HEK293T (cell line): ENCODE measurements around the gene EML6.

Source experiments
- CTCF ChIA-PET: fragments of 350-600 bp; formaldehyde crosslinking; extraction: SDS; loops from one replicate; lab custom pipeline; 2021; ENCODE audit warnings: antibody characterized with exemption, inconsistent platforms; lab: Yijun Ruan, JAX
- POLR2A ChIA-PET: fragments of 350-600 bp; formaldehyde crosslinking; extraction: SDS; loops from one replicate; lab custom pipeline; 2020; ENCODE audit warnings: antibody characterized with exemption, inconsistent platforms; lab: Yijun Ruan, JAX
- DNase-seq: peaks from one replicate; pipeline ENCODE4 v3.0.0; 2012; ENCODE audit warnings: mixed read lengths; ENCODE audit errors: extremely low spot score
- ARNT ChIP-seq: fragments of 450-650 bp; IDR thresholded peaks from 2 replicates; pipeline ENCODE4 v1.6.1; 2017; ENCODE audit warnings: mild to moderate bottlenecking
- BHLHE40 ChIP-seq: fragments of 450-650 bp; IDR thresholded peaks from 2 replicates; pipeline ENCODE4 v1.6.1; 2016; ENCODE audit warnings: mild to moderate bottlenecking, moderate library complexity, borderline replicate concordance
- CTBP1 ChIP-seq: fragments of 450-650 bp; IDR thresholded peaks from 2 replicates; pipeline ENCODE4 v1.6.1; 2016; ENCODE audit warnings: borderline replicate concordance
- ELF4 ChIP-seq: fragments of 450-650 bp; IDR thresholded peaks from 2 replicates; pipeline ENCODE4 v1.6.1; 2017; ENCODE audit warnings: antibody characterized with exemption
- FOXA1 ChIP-seq: fragments of 450-650 bp; IDR thresholded peaks from 2 replicates; pipeline ENCODE4 v1.6.1; 2016; ENCODE audit warnings: mild to moderate bottlenecking
- FOXK2 ChIP-seq: fragments of 450-650 bp; IDR thresholded peaks from 2 replicates; pipeline ENCODE4 v1.6.1; 2016; ENCODE audit warnings: mild to moderate bottlenecking
- FOXM1 ChIP-seq: fragments of 450-650 bp; IDR thresholded peaks from 2 replicates; pipeline ENCODE4 v1.6.1; 2017; ENCODE audit warnings: mild to moderate bottlenecking, borderline replicate concordance
- HDGF ChIP-seq: fragments of 450-650 bp; IDR thresholded peaks from 2 replicates; pipeline ENCODE4 v1.6.1; 2017; ENCODE audit warnings: antibody characterized with exemption, borderline replicate concordance
- L3MBTL2 ChIP-seq: fragments of 450-650 bp; conservative IDR thresholded peaks from 2 replicates; pipeline ENCODE4 v1.6.1; 2016; ENCODE audit warnings: mild to moderate bottlenecking
- LEF1 ChIP-seq: fragments of 450-650 bp; IDR thresholded peaks from 2 replicates; pipeline ENCODE4 v1.6.1; 2017; ENCODE audit warnings: mild to moderate bottlenecking, borderline replicate concordance
- NFRKB ChIP-seq: fragments of 450-650 bp; IDR thresholded peaks from 2 replicates; pipeline ENCODE4 v1.6.1; 2016; ENCODE audit warnings: mild to moderate bottlenecking, moderate library complexity
- SP1 ChIP-seq: fragments of 450-650 bp; IDR thresholded peaks from 2 replicates; pipeline ENCODE4 v1.6.1; 2017
- SUZ12 ChIP-seq: fragments of 450-650 bp; IDR thresholded peaks from 2 replicates; pipeline ENCODE4 v1.6.1; 2016; ENCODE audit warnings: mild to moderate bottlenecking
- TARDBP ChIP-seq: fragments of 450-650 bp; IDR thresholded peaks from 2 replicates; pipeline ENCODE4 v1.6.1; 2016
- ZNF384 ChIP-seq: fragments of 450-650 bp; IDR thresholded peaks from 2 replicates; pipeline ENCODE4 v1.6.1; 2016
- TF ChIP-seq, protein P1 (sequence below): fragments of 450-650 bp; IDR thresholded peaks from 2 replicates; pipeline ENCODE4 v1.6.1; 2016

EML6 gene

GRCh38 chr2:54927085-54927750 is 203.8 kb downstream of the EML6 start:
- CTCF ChIA-PET = no interaction called here
- DNase-seq = no peak
- TF ChIP-seq CTBP1 (no peak), TARDBP (no peak), HDGF (no peak), FOXM1 (no peak), ZNF384 (no peak), NFRKB (no peak), FOXK2 (no peak), SP1 (no peak), L3MBTL2 (no peak), FOXA1 (no peak)
- TF ChIP-seq, protein P1, sequence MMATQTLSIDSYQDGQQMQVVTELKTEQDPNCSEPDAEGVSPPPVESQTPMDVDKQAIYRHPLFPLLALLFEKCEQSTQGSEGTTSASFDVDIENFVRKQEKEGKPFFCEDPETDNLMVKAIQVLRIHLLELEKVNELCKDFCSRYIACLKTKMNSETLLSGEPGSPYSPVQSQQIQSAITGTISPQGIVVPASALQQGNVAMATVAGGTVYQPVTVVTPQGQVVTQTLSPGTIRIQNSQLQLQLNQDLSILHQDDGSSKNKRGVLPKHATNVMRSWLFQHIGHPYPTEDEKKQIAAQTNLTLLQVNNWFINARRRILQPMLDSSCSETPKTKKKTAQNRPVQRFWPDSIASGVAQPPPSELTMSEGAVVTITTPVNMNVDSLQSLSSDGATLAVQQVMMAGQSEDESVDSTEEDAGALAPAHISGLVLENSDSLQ = no peak
- POLR2A ChIA-PET = no interaction called here

- CTCF ChIA-PET = no interaction called here
- no peak for DNase-seq
- POLR2A ChIA-PET = no interaction called here
- TF ChIP-seq NFRKB (no peak), FOXK2 (no peak), HDGF (no peak), CTBP1 (no peak), ARNT (no peak), ELF4 (no peak), TARDBP (no peak), SP1 (no peak), FOXA1 (no peak), LEF1 (no peak), L3MBTL2 (no peak), ZNF384 (no peak), FOXM1 (no peak), SUZ12 (no peak)
- TF ChIP-seq, protein P1 = no peak
Observed at GRCh38 chr2:54927751-54928615, 204.5 kb downstream of the EML6 start.

DNA sequence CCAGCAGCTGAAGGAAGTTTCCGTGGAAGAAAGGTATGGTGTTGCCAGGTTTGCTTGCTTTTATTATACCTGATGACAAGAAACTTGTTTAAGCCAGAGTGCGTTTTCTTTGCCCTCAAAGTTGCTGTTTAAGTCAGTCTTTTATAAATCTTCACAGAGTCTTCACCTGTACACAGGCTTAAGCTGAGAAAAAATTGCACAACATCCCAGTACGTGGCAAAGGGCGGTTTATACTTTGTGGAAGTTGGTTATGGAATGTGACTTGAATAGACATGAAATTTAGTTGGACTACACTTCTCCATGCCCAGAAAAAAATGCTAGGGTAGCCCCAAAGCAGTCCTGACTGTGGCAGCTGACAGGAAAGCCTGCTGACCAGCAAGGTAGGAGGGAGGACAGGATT is 205.3 kb downstream of the EML6 start:
- TF ChIP-seq HDGF = no peak
- TF ChIP-seq FOXM1 = no peak
- TF ChIP-seq CTBP1 = no peak
- TF ChIP-seq ARNT = no peak
- TF ChIP-seq NFRKB = no peak
- TF ChIP-seq FOXK2 = no peak
- TF ChIP-seq ELF4 = no peak
- no peak for TF ChIP-seq ZNF384
- no peak for TF ChIP-seq FOXA1
- TF ChIP-seq, protein P1 = no peak
- TF ChIP-seq BHLHE40 = no peak
- TF ChIP-seq SP1 = no peak
- no peak for TF ChIP-seq TARDBP
- TF ChIP-seq LEF1 = no peak
- TF ChIP-seq L3MBTL2 = no peak
- no peak for TF ChIP-seq SUZ12
- no peak for DNase-seq
- ChIA-PET CTCF (no interaction called here), POLR2A (no interaction called here)

DNA sequence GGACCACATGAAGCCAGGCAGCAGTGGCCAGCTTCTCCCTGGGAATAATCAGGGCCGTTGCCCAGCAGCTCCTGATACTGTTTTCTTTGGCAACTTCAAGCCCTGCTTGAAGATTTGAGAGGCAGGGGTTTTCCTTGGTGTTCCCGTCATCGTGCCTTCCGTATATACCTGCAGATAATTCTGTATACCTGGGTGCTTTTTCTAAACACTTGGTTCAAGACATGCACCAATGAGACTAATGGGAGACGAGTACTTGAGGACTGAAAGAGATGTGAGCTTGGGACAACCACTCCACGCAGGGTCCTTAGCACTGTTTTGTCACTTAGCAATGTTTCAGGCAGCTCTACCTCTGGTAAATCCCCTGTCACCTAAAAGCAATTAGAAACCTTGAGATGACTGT is 208.0 kb downstream of the EML6 start:
- CTCF ChIA-PET = no interaction called here
- no peak for TF ChIP-seq ZNF384
- TF ChIP-seq CTBP1 = no peak
- TF ChIP-seq L3MBTL2 = no peak
- TF ChIP-seq TARDBP = no peak
- no peak for TF ChIP-seq BHLHE40
- TF ChIP-seq FOXA1 = no peak
- DNase-seq = no peak
- POLR2A ChIA-PET = no interaction called here

DNA sequence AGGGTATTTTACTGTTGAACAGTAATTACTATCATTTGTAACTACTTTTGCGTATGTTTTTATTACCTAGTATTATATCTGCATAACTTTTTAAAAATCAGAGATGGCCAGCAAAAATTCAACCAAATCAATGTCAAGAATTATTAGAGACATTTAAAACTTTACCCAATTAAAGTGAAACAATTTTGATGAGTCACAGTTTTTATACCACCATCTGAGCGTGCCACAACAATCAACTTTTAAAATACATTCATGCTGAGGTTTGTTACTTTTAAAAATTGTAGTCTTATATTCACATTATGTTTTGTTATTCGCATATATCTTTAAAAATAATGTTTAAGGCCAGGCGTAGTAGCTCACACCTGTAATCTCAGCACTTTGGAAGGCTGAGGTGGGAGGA is 211.9 kb downstream of the EML6 start:
- TF ChIP-seq FOXK2 (no peak), FOXA1 (no peak), FOXM1 (no peak)
- ChIA-PET CTCF (no interaction called here), POLR2A (no interaction called here)
- DNase-seq = no peak

- DNase-seq = no peak
- ChIA-PET POLR2A (no interaction called here), CTCF (no interaction called here)
- TF ChIP-seq HDGF (no peak), TARDBP (no peak), LEF1 (no peak)
Observed at GRCh38 chr2:54936766-54937165, 213.3 kb downstream of the EML6 start.
